GM12865 (cell line): ENCODE data around the gene UBD.

Experiments
- DNase-seq: peaks from one replicate; pipeline ENCODE4 v3.0.0; 2010; ENCODE audit warnings: low read depth
- H3K4me3 ChIP-seq: 2 replicates; pipeline ENCODE4 v1.5.1; 2011; ENCODE audit warnings: mild to moderate bottlenecking, low read depth, low read length, control low read depth
- CTCF ChIP-seq: IDR thresholded peaks from 2 replicates; pipeline ENCODE4 v1.5.1; 2011; ENCODE audit warnings: low read length, control low read depth, low read depth, inconsistent platforms; ENCODE audit not compliant: insufficient read depth; ENCODE audit errors: missing control alignments

Gene UBD

GRCh38 chr6:29524444-29525310 is 34.9 kb downstream of the UBD start:
- no peak for TF ChIP-seq CTCF
- no peak for DNase-seq
- no peak overlapping the region for H3K4me3 ChIP-seq

GRCh38 chr6:29524044-29524443 is 35.5 kb downstream of the UBD start:
- no peak for TF ChIP-seq CTCF
- DNase-seq, result no peak
- H3K4me3 ChIP-seq, result no peak overlapping the region

- TF ChIP-seq CTCF, result no peak
- DNase-seq, result no peak
- no peak overlapping the region for H3K4me3 ChIP-seq
Measured at GRCh38 chr6:29522227-29522626, 37.3 kb downstream of the UBD start.

- H3K4me3 ChIP-seq, result no peak overlapping the region
- TF ChIP-seq CTCF, result no peak
- no peak for DNase-seq
Measured at GRCh38 chr6:29521006-29521680, 38.4 kb downstream of the UBD start.

- H3K4me3 ChIP-seq, result no peak overlapping the region
- no peak for TF ChIP-seq CTCF
- no peak for DNase-seq
Measured at GRCh38 chr6:29520232-29520631, 39.3 kb downstream of the UBD start.

- no peak for DNase-seq
- no peak overlapping the region for H3K4me3 ChIP-seq
- TF ChIP-seq CTCF, result no peak
Measured at GRCh38 chr6:29519291-29520010, 40.1 kb downstream of the UBD start.
